Gastroesophageal sphincter (tissue), 4 donors: ENCODE results near the gene TPM4. TPM values are rescaled to one million over a fixed set of nuclear protein-coding genes. Genes with fewer than 3 reads are reported as not detected.

Experiments
- ATAC-seq: fragments of 150-250 bp; one replicate; pipeline ENCODE4 v1.9.1; 2016; ENCODE audit warnings: mild to moderate bottlenecking, moderate library complexity
- H3K27ac ChIP-seq, 4 donors: fragments of 200-600 bp; sonication (generic) in 3 of 4; 1 replicate in 3 of 4; 2 replicates in 1 of 4; pipeline ENCODE4 v1.5.1; 2016 to 2019
- H3K27me3 ChIP-seq: fragments of 200-600 bp; sonication (generic); one replicate; pipeline ENCODE4 v1.5.1; 2019
- H3K36me3 ChIP-seq, 2 donors: fragments of 200-600 bp; sonication (generic); one replicate each; pipeline ENCODE4 v1.5.1; 2019; ENCODE audit warnings: control low read depth in 1 of 2
- H3K4me1 ChIP-seq, 3 donors: fragments of 200-600 bp; sonication (generic); 1 replicate in 2 of 3; 2 replicates in 1 of 3; pipeline ENCODE4 v1.5.1; 2016 to 2019; ENCODE audit warnings: control low read depth in 2 of 3
- H3K4me3 ChIP-seq, 2 donors: fragments of 200-600 bp; sonication (generic); one replicate each; pipeline ENCODE4 v1.5.1; 2019; ENCODE audit warnings: mild to moderate bottlenecking in 1 of 2, moderate library complexity in 1 of 2
- H3K9me3 ChIP-seq, 3 donors: fragments of 200-600 bp; sonication (generic); one replicate each; pipeline ENCODE4 v1.5.1; 2017 to 2019; ENCODE audit warnings: control low read depth in 2 of 3
- EP300 ChIP-seq: sonication (generic); formaldehyde crosslinking; IDR thresholded peaks from one replicate; pipeline ENCODE4 v1.6.1; 2017; ENCODE audit warnings: antibody characterized with exemption, mild to moderate bottlenecking
- POLR2A ChIP-seq, 2 donors: fragments of 450-650 bp; IDR thresholded peaks; one replicate each; pipeline ENCODE4 v1.6.1; 2017; ENCODE audit warnings: antibody characterized with exemption in 2 of 2, mild to moderate bottlenecking in 2 of 2, moderate library complexity in 1 of 2
- POLR2AphosphoS5 ChIP-seq: sonication (generic); formaldehyde crosslinking; IDR thresholded peaks from one replicate; pipeline ENCODE4 v1.6.1; 2017; ENCODE audit warnings: antibody characterized with exemption
- WGBS, 2 donors: methylation state at CpG; one replicate each; pipeline ENCODE4 v1.1.5; 2018; ENCODE audit warnings: low coverage in 1 of 2; 5-methylcytosine and 5-hydroxymethylcytosine counted together
- total RNA-seq, 4 donors: library from RNA; depleted of rRNA; stranded (reverse); fragments of >200 nt; gene quantifications; one replicate each; pipeline ENCODE4 v1.1.0, GENCODE V29; 2016
- TF ChIP-seq, protein P1 (sequence below), 4 experiments: fragments of 200-600 bp in 2 of 4; fragments of 450-650 bp in 2 of 4; sonication (generic) in 1 of 4; IDR thresholded peaks; one replicate each; pipeline ENCODE4 v1.5.1; 2017 to 2019; ENCODE audit warnings: antibody characterized with exemption in 4 of 4, mild to moderate bottlenecking in 2 of 4, moderate library complexity in 2 of 4

The TPM4 gene
- total RNA-seq, 4 donors from 2014 or later = 351 to 486 (median 404) TPM

- Histone ChIP-seq H3K27me3 (no peaks in the 10 kb centered on the region), H3K36me3 (no peaks in the 10 kb centered on the region), H3K4me1 (no peaks in the 10 kb centered on the region), H3K9me3 (no peaks in the 10 kb centered on the region), H3K27ac (no peak overlapping the region), H3K4me3 (no peak overlapping the region)
- TF ChIP-seq, protein P1, sequence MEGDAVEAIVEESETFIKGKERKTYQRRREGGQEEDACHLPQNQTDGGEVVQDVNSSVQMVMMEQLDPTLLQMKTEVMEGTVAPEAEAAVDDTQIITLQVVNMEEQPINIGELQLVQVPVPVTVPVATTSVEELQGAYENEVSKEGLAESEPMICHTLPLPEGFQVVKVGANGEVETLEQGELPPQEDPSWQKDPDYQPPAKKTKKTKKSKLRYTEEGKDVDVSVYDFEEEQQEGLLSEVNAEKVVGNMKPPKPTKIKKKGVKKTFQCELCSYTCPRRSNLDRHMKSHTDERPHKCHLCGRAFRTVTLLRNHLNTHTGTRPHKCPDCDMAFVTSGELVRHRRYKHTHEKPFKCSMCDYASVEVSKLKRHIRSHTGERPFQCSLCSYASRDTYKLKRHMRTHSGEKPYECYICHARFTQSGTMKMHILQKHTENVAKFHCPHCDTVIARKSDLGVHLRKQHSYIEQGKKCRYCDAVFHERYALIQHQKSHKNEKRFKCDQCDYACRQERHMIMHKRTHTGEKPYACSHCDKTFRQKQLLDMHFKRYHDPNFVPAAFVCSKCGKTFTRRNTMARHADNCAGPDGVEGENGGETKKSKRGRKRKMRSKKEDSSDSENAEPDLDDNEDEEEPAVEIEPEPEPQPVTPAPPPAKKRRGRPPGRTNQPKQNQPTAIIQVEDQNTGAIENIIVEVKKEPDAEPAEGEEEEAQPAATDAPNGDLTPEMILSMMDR (IDR thresholded peaks at IDR 0.05) = no peak
- TF ChIP-seq EP300 (no peak), POLR2AphosphoS5 (no peak)
- no peak for ATAC-seq
- 90% methylated on average over 2 of the region's 17 CpGs; no CpG with 5 or more reads in 1 of the 2 donors for WGBS, 2 donors
These were observed 41.2 kb upstream of the TPM4 start for GRCh38 chr19:16034958-16035560.

- no peak for ATAC-seq
- no peak for TF ChIP-seq EP300
- no peak for TF ChIP-seq POLR2AphosphoS5
- TF ChIP-seq, protein P1 (IDR thresholded peaks at IDR 0.05) = no peak
- no peak for TF ChIP-seq POLR2A (IDR thresholded peaks at IDR 0.05)
- 71% methylated on average over 3 of the region's 28 CpGs; no CpG with 5 or more reads in 1 of the 2 donors for WGBS, 2 donors
These were observed 40.5 kb upstream of the TPM4 start for GRCh38 chr19:16035601-16036297.

DNA sequence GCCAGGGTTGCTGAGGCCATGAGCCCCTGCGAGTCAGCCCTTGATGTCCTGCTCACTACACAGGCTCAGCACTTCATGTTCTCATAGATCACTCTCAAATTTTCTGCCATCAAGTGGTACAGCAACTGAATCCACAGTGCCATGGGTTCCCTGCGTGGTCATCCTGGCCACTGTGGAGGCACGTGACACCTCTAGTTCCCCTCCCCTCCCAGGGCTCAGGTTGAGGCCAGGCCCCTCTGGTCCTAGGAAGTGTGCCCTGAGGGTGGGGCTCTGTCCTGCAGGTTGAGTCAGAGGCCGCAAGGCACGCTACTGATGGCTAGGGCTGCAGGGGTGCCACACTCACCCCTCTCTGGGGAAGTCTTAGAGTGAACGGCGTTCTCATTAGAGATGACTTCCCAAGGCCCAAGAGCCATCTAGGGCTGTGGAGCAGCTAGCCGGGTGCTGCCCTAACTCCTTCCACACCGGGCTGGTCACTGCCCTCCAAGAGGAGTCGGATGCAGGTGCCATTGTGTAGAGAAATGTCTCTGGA is 39.8 kb upstream of the TPM4 start:
- Histone ChIP-seq H3K9me3 (no peaks in the 10 kb centered on the region), H3K36me3 (no peaks in the 10 kb centered on the region), H3K4me1 (peaks cover 0 to 9% (median 0%) of the 10 kb centered on the region in 3 donors), H3K27me3 (no peaks in the 10 kb centered on the region), H3K4me3 (no peak overlapping the region), H3K27ac (no peak overlapping the region)
- TF ChIP-seq, protein P1 (IDR thresholded peaks at IDR 0.05) = no peak
- no peak for TF ChIP-seq POLR2A (IDR thresholded peaks at IDR 0.05)
- no peak for TF ChIP-seq POLR2AphosphoS5
- TF ChIP-seq EP300 = no peak
- 80% methylated on average over 1 of the region's 10 CpGs; no CpG with 5 or more reads in 1 of the 2 donors for WGBS, 2 donors
- ATAC-seq = no peak

More at GRCh38 chr19:16035601-16036297, 40.5 kb upstream of the TPM4 start:
- H3K4me3 ChIP-seq = no peak overlapping the region
- no peaks in the 10 kb centered on the region for H3K9me3 ChIP-seq
- H3K4me1 ChIP-seq = peaks cover 0 to 2% (median 0%) of the 10 kb centered on the region in 3 donors
- H3K27me3 ChIP-seq = no peaks in the 10 kb centered on the region
- H3K27ac ChIP-seq = no peak overlapping the region
- no peaks in the 10 kb centered on the region for H3K36me3 ChIP-seq

- no peak overlapping the region for H3K4me3 ChIP-seq
- H3K36me3 ChIP-seq = no peaks in the 10 kb centered on the region
- WGBS, 2 donors = no CpG with 5 or more reads among the region's 11 CpGs
- no peaks in the 10 kb centered on the region for H3K9me3 ChIP-seq
- H3K27ac ChIP-seq = no peak overlapping the region
- peaks cover 0 to 14% (median 0%) of the 10 kb centered on the region in 3 donors for H3K4me1 ChIP-seq
- no peak for ATAC-seq
- TF ChIP-seq POLR2AphosphoS5 = no peak
- no peak for TF ChIP-seq POLR2A (IDR thresholded peaks at IDR 0.05)
- TF ChIP-seq, protein P1 (IDR thresholded peaks at IDR 0.05) = no peak
- TF ChIP-seq EP300 = no peak
- H3K27me3 ChIP-seq = no peaks in the 10 kb centered on the region
These were observed 39.4 kb upstream of the TPM4 start for GRCh38 chr19:16036941-16037340.
